Endothelial cell of umbilical vein (primary cell): ENCODE measurements around the gene CWC27. TPM values are rescaled to one million over a fixed set of nuclear protein-coding genes. Genes with fewer than 3 reads are reported as not detected.

Source experiments
- BruUV-seq: library from RNA; stranded (reverse); fragments of 400-500 nt; replicated peaks from 2 replicates; lab custom pipeline; 2021; lab: Mats Ljungman, UMichigan
- CTCF ChIA-PET: fragments of 300-600, 350-600 bp; sonication (Branson Sonifier 250); formaldehyde crosslinking; loops from one replicate; lab custom pipeline; 2021; ENCODE audit warnings: antibody characterized with exemption, inconsistent platforms; lab: Charles Lee
- POLR2A ChIA-PET: fragments of 300-600, 350-600 bp; sonication (Branson Sonifier 250); formaldehyde crosslinking; loops from one replicate; lab custom pipeline; 2021; ENCODE audit warnings: antibody characterized with exemption, inconsistent platforms; lab: Charles Lee
- DNase-seq: peaks from one replicate; pipeline ENCODE4 v3.0.0-alpha.2; 2011; ENCODE audit warnings: low read depth, low spot score
- FAIRE-seq: peaks from 2 replicates; lab custom pipeline; 2011; peaks lifted over from hg19 to GRCh38; lab: Jason Lieb, UNC
- H2AFZ ChIP-seq: 2 replicates; pipeline ENCODE4 v1.6.0; 2012; ENCODE audit warnings: low read depth, low read length, control low read depth, inconsistent platforms
- H3K27ac ChIP-seq: 2 replicates; pipeline ENCODE4 v1.5.1; 2011; ENCODE audit warnings: low read depth, mild to moderate bottlenecking, control low read depth, low read length, moderate library complexity; ENCODE audit not compliant: insufficient read depth
- H3K27me3 ChIP-seq, 2 experiments: 2 replicates each; pipeline versions ENCODE4 v1.6.0 to v1.6.1; 2011; ENCODE audit warnings: low read length in 2 of 2, mixed read lengths in 1 of 2; ENCODE audit not compliant: control insufficient read depth in 2 of 2, insufficient read depth in 2 of 2
- H3K36me3 ChIP-seq, 2 experiments: 2 replicates in 1 of 2; 3 replicates in 1 of 2; pipeline ENCODE4 v1.5.1; 2011; ENCODE audit warnings: low read length in 2 of 2, mild to moderate bottlenecking in 1 of 2, moderate library complexity in 1 of 2; ENCODE audit not compliant: control insufficient read depth in 2 of 2, insufficient read depth in 2 of 2; ENCODE audit errors: extremely low read depth in 1 of 2
- H3K4me1 ChIP-seq: 3 replicates; pipeline ENCODE4 v1.5.1; 2011; ENCODE audit warnings: mild to moderate bottlenecking, low read length; ENCODE audit not compliant: control insufficient read depth, insufficient read depth; ENCODE audit errors: extremely low read depth
- H3K4me2 ChIP-seq: 2 replicates; pipeline ENCODE4 v1.6.1; 2011; ENCODE audit warnings: low read length, control low read depth, mixed read lengths; ENCODE audit not compliant: insufficient read depth
- H3K4me3 ChIP-seq, 3 experiments: fragments of 200-600 bp in 1 of 3; sonication (generic), shearing (Covaris generic) in 1 of 3; replicated peaks in 1 of 3; 2 replicates each; pipeline ENCODE4 v1.5.1; 2011 to 2016; ENCODE audit warnings: control low read depth in 3 of 3, low read length in 3 of 3, mild to moderate bottlenecking in 2 of 3, inconsistent platforms in 1 of 3, low read depth in 1 of 3, moderate library complexity in 1 of 3; ENCODE audit not compliant: insufficient read depth in 1 of 3
- H3K79me2 ChIP-seq: 2 replicates; pipeline ENCODE4 v1.6.0; 2012; ENCODE audit warnings: low read length, inconsistent platforms; ENCODE audit not compliant: control insufficient read depth, insufficient read depth
- H3K9ac ChIP-seq: replicated peaks from 2 replicates; pipeline ENCODE3; 2011; ENCODE audit warnings: low read length, control low read depth; ENCODE audit not compliant: insufficient read depth; ENCODE audit errors: extremely low read depth
- H3K9me1 ChIP-seq: replicated peaks from 3 replicates; pipeline ENCODE4 v1.6.0; 2011; ENCODE audit warnings: mild to moderate bottlenecking, low read length; ENCODE audit not compliant: control insufficient read depth, insufficient read depth; ENCODE audit errors: extremely low read depth
- H3K9me3 ChIP-seq: replicated peaks from 2 replicates; pipeline ENCODE4 v1.5.1; 2012; ENCODE audit warnings: low read length, inconsistent platforms; ENCODE audit not compliant: control insufficient read depth, insufficient read depth
- H4K20me1 ChIP-seq: replicated peaks from 2 replicates; pipeline ENCODE3; 2011; ENCODE audit warnings: mild to moderate bottlenecking, low read length; ENCODE audit not compliant: control insufficient read depth, insufficient read depth; ENCODE audit errors: extremely low read depth
- EZH2 ChIP-seq: IDR thresholded peaks from 2 replicates; pipeline ENCODE4 v1.6.1; 2012; ENCODE audit warnings: borderline replicate concordance, low read depth, mild to moderate bottlenecking, moderate library complexity, low read length, inconsistent platforms; ENCODE audit not compliant: severe bottlenecking
- FOS ChIP-seq: IDR thresholded peaks from 2 replicates; pipeline ENCODE4 v1.6.1; 2011; ENCODE audit warnings: mild to moderate bottlenecking, low read length, moderate library complexity, borderline replicate concordance; ENCODE audit not compliant: insufficient read depth
- GATA2 ChIP-seq: IDR thresholded peaks from 2 replicates; pipeline ENCODE4 v1.7.0; 2011; ENCODE audit warnings: low read depth, mild to moderate bottlenecking, moderate library complexity, mixed read lengths, low read length; ENCODE audit not compliant: insufficient read length, insufficient read depth
- JUN ChIP-seq: IDR thresholded peaks from 2 replicates; pipeline ENCODE4 v1.6.1; 2011; ENCODE audit warnings: borderline replicate concordance, low read depth; ENCODE audit not compliant: insufficient read length, insufficient read depth
- MYC ChIP-seq: IDR thresholded peaks from one replicate; pipeline ENCODE4 v1.6.1; 2011; ENCODE audit warnings: mild to moderate bottlenecking, low read depth, low read length
- POLR2A ChIP-seq: IDR thresholded peaks from 2 replicates; pipeline ENCODE4 v1.6.1; 2012; ENCODE audit warnings: low read depth, mild to moderate bottlenecking, control low read depth, low read length
- POLR2AphosphoS5 ChIP-seq: IDR thresholded peaks from 2 replicates; pipeline ENCODE4 v1.6.1; 2012; ENCODE audit warnings: low read depth, mild to moderate bottlenecking, control low read depth, low read length, moderate library complexity; ENCODE audit not compliant: insufficient read depth
- dilution Hi-C: fragments of 300-500 bp; cut with MboI; formaldehyde crosslinking; loops from one replicate; pipeline ENCODE4 v1.15.0; 2019; ENCODE audit warnings: low sequenced_read_pairs; ENCODE audit not compliant: extremely low pct_ligation_motif_present
- intact Hi-C: fragments of 100-400 bp; cut with micrococcal nuclease; formaldehyde crosslinking; loops from one replicate; pipeline ENCODE4 v1.10.0; 2022
- polyA plus RNA-seq, 4 experiments: library from polyadenylated mRNA; depleted of rRNA in 3 of 4; stranded (reverse) in 3 of 4; unstranded in 1 of 4; fragments of >200 nt; gene quantifications; 2 replicates each; pipeline versions ENCODE4 v1.2.1 to v1.2.3, GENCODE V29; 2011 to 2012; ENCODE audit warnings: missing spikeins in 1 of 4
- total RNA-seq: library from RNA; stranded (reverse); gene quantifications from 2 replicates; pipeline ENCODE4 v1.2.3, GENCODE V29; 2021
- TF ChIP-seq, protein P1 (sequence below): IDR thresholded peaks from 2 replicates; pipeline ENCODE4 v1.6.1; 2011; ENCODE audit not compliant: insufficient read depth, insufficient read length
- TF ChIP-seq, protein P2 (sequence below), 2 donors: IDR thresholded peaks; 1 replicate in 1 of 2; 2 replicates in 1 of 2; pipeline ENCODE4 v1.5.1; 2011; ENCODE audit warnings: low read length in 2 of 2, mild to moderate bottlenecking in 2 of 2, moderate library complexity in 2 of 2, control low read depth in 1 of 2, inconsistent platforms in 1 of 2, low read depth in 1 of 2; ENCODE audit not compliant: insufficient read depth in 1 of 2; ENCODE audit errors: extremely low read depth in 1 of 2

The CWC27 gene
- total and polyA plus RNA-seq, 2 donors (not counting 3 experiments of a cell fraction or from before 2014, with no cell fraction given), result 11.9 to 23.8 TPM

DNA sequence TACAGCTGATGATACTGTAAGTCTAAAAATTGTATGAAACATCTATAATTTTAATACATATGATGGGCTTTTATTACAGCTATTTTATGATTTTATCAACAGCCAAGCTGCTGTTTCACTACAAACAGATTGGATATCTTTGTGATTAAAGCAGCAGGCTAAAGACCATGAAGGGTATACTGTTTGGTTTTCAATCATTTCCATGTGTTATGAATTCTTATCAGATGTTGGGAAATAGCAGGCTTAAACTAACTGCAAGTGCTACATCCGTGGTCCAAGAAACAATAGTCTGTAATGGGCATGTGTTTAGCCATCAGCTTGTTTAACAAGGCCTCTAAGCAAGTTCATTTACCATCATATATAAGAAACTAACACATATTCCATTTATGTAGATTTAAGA is 107.5 kb downstream of the CWC27 start:
- DNase-seq, result no peak
- Histone ChIP-seq H3K27ac (no peak overlapping the region), H2AFZ (no peak overlapping the region), H3K36me3 (no peaks in the 10 kb centered on the region), H3K27me3 (no peaks in the 10 kb centered on the region), H3K4me1 (no peaks in the 10 kb centered on the region), H3K79me2 (no peaks in the 10 kb centered on the region), H3K4me2 (no peak overlapping the region), H3K9ac (no peak overlapping the region), H4K20me1 (no peaks in the 10 kb centered on the region), H3K9me1 (no peaks in the 10 kb centered on the region), H3K9me3 (no peaks in the 10 kb centered on the region), H3K4me3 (no peak overlapping the region)
- TF ChIP-seq, protein P1, sequence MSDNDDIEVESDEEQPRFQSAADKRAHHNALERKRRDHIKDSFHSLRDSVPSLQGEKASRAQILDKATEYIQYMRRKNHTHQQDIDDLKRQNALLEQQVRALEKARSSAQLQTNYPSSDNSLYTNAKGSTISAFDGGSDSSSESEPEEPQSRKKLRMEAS, result no peak
- no peak for TF ChIP-seq POLR2A
- no peak for TF ChIP-seq POLR2AphosphoS5
- no peak for TF ChIP-seq MYC
- no peak for TF ChIP-seq JUN
- no peak for TF ChIP-seq FOS
- TF ChIP-seq, protein P2, sequence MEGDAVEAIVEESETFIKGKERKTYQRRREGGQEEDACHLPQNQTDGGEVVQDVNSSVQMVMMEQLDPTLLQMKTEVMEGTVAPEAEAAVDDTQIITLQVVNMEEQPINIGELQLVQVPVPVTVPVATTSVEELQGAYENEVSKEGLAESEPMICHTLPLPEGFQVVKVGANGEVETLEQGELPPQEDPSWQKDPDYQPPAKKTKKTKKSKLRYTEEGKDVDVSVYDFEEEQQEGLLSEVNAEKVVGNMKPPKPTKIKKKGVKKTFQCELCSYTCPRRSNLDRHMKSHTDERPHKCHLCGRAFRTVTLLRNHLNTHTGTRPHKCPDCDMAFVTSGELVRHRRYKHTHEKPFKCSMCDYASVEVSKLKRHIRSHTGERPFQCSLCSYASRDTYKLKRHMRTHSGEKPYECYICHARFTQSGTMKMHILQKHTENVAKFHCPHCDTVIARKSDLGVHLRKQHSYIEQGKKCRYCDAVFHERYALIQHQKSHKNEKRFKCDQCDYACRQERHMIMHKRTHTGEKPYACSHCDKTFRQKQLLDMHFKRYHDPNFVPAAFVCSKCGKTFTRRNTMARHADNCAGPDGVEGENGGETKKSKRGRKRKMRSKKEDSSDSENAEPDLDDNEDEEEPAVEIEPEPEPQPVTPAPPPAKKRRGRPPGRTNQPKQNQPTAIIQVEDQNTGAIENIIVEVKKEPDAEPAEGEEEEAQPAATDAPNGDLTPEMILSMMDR (IDR thresholded peaks at IDR 0.05; ENCODE audit: extremely low read depth in 1 of 2, insufficient read depth in 1 of 2, low read depth in 1 of 2, low read length in 2 of 2), result no peak
- TF ChIP-seq GATA2, result no peak
- no peak for TF ChIP-seq EZH2
- POLR2A ChIA-PET, result no interaction called here
- CTCF ChIA-PET, result interaction anchor here (1.3 kb wide), 1 partner anchor 9 kb away, joined by 6 read pairs; no protein-coding TSS in a partner anchor
- FAIRE-seq, result no peak
- dilution Hi-C loops, result no loop called here
- intact Hi-C loops, result no loop called here
- BruUV-seq, result no TSS peak
